Heart left ventricle (tissue), 13 donors: Measurements from ENCODE around the gene GPALPP1.

Source experiments
- POLR2A ChIP-seq, 2 donors: fragments of 450-650 bp; IDR thresholded peaks; one replicate each; pipeline ENCODE4 v1.6.1; 2017; ENCODE audit warnings: antibody characterized with exemption in 2 of 2, mild to moderate bottlenecking in 2 of 2, moderate library complexity in 2 of 2
- TF ChIP-seq, protein P1 (sequence below), 12 donors: fragments of 200-600 bp; sonication (generic) in 4 of 12; IDR thresholded peaks; one replicate each; pipeline versions ENCODE4 v1.5.0 to v1.8.0; 2018 to 2022; ENCODE audit warnings: antibody characterized with exemption in 12 of 12, mild to moderate bottlenecking in 5 of 12
- donor health status: ischemic (EF 13 %, LVEDD 7.1; RV severe dilation, severe dysfunction).
- donor health status: DM: no; HTN: yes; CAD: no.
- donor health status: DM: no; HTN: no; CAD: no.
- donor health status: ischemic (EF 25% LVEDD 6.9; RV normal size, moderate dysfunction).
- donor health status: ischemic (EF 25% LVEDD 5.7; RV mildly dilated, moderate dysfunction).
- donor health status: ischemic (EF 35%, LVEDD 5.7; RV mildly dilated, moderate dysfunction).
- donor health status: nonischemic (EF 11% LVEDD 7.7; RV severe dilation, severe dysfunction).
- donor health status: DM: yes; HTN: yes; CAD: no.
- donor health status: PGD.
- donor health status: ischemic (EF 29% LVEDD 5.4; RV normal size, mild dysfunction).
- donor health status: nonischemic (EF 23%, LVEDD 6.1; RV moderate dilation, normal function).

DNA sequence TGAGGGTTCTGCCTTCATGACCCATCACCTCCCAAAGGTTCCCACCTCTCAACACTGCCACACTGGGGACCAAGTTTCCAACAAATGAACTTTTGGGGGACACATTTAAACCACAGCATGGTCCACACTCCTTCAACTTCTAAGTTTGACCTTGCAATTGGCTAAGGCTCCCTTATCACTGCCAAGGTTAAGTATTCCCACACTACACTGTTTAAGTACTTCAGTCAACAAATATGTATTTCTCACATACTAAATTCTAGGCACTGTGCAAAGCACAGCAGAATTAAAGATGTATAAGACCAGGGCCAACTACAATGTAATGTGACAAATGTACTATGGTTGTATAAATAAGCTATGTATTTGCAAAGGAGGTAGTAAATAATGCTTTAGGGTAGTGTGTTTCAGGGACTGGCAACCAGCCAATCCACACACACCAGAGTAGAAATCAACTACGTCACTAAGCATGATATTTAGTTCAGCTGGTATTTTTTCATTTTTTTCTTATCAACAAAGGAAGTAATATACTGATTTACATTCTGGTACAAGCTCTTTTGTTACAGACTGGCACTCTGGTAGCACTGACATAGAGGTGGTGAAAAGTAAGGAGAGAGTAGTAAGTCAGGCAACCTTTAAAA is 12.3 kb upstream of the GPALPP1 start:
- TF ChIP-seq, protein P1, sequence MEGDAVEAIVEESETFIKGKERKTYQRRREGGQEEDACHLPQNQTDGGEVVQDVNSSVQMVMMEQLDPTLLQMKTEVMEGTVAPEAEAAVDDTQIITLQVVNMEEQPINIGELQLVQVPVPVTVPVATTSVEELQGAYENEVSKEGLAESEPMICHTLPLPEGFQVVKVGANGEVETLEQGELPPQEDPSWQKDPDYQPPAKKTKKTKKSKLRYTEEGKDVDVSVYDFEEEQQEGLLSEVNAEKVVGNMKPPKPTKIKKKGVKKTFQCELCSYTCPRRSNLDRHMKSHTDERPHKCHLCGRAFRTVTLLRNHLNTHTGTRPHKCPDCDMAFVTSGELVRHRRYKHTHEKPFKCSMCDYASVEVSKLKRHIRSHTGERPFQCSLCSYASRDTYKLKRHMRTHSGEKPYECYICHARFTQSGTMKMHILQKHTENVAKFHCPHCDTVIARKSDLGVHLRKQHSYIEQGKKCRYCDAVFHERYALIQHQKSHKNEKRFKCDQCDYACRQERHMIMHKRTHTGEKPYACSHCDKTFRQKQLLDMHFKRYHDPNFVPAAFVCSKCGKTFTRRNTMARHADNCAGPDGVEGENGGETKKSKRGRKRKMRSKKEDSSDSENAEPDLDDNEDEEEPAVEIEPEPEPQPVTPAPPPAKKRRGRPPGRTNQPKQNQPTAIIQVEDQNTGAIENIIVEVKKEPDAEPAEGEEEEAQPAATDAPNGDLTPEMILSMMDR (IDR thresholded peaks at IDR 0.05), result no peak
- no peak for TF ChIP-seq POLR2A (IDR thresholded peaks at IDR 0.05)
